Neural crest cell (in vitro differentiated cells): ENCODE measurements around the gene POPDC2. TPM values are rescaled to one million over a fixed set of nuclear protein-coding genes. Genes with fewer than 3 reads are reported as not detected.

Experiments
- DNase-seq: peaks from one replicate; pipeline ENCODE4 v3.0.0; 2021; ENCODE audit warnings: low read depth, mixed read lengths, low spot score
- H3K27ac Mint-ChIP-seq: one replicate; pipeline ENCODE4 v1.8.0; 2021; ENCODE audit warnings: mild to moderate bottlenecking, mixed read lengths; ENCODE audit not compliant: unreplicated experiment
- H3K27me3 Mint-ChIP-seq: 2 replicates; pipeline ENCODE4 v1.8.0; 2021; ENCODE audit warnings: low read depth, mild to moderate bottlenecking, mixed read lengths
- H3K36me3 Mint-ChIP-seq: 2 replicates; pipeline ENCODE4 v1.8.0; 2021; ENCODE audit warnings: low read depth, mild to moderate bottlenecking, mixed read lengths
- H3K4me1 Mint-ChIP-seq: 2 replicates; pipeline ENCODE4 v1.8.0; 2021; ENCODE audit warnings: mixed read lengths
- H3K4me3 Mint-ChIP-seq: one replicate; pipeline ENCODE4 v1.8.0; 2021; ENCODE audit warnings: mild to moderate bottlenecking, mixed read lengths
- H3K9me3 Mint-ChIP-seq: 2 replicates; pipeline ENCODE4 v1.8.0; 2021; ENCODE audit warnings: mixed read lengths
- CTCF ChIP-seq: fragments of 200-600 bp; sonication (generic); conservative IDR thresholded peaks from 2 replicates; pipeline ENCODE4 v1.5.0; 2021; ENCODE audit warnings: antibody characterized with exemption, mild to moderate bottlenecking
- total RNA-seq: library from RNA; stranded (reverse); gene quantifications from 2 replicates; pipeline ENCODE4 v1.2.1, GENCODE V29; 2021

POPDC2 gene
- total RNA-seq, 1 donor from 2014 or later = 2.8 TPM

- Mint-ChIP-seq H3K4me3 (no peak overlapping the region), H3K27ac (no peak overlapping the region), H3K9me3 (no peaks in the 10 kb centered on the region), H3K27me3 (no peaks in the 10 kb centered on the region), H3K36me3 (peaks cover 3% of the 10 kb centered on the region), H3K4me1 (no peaks in the 10 kb centered on the region)
- no peak for DNase-seq
- no peak for TF ChIP-seq CTCF
Measured at GRCh38 chr3:119594066-119594465, 66.3 kb downstream of the POPDC2 start.

GRCh38 chr3:119592861-119593260 lies 67.5 kb downstream of the POPDC2 start:
- Mint-ChIP-seq H3K27me3 (no peaks in the 10 kb centered on the region), H3K9me3 (peaks cover 3% of the 10 kb centered on the region), H3K27ac (no peak overlapping the region), H3K36me3 (peaks cover 7% of the 10 kb centered on the region), H3K4me1 (no peaks in the 10 kb centered on the region), H3K4me3 (no peak overlapping the region)
- TF ChIP-seq CTCF = no peak
- no peak for DNase-seq

Other genes with a start within 250 kb of the POPDC2 start
- gene TMEM39A, start 197.0 kb downstream of the POPDC2 start, total RNA-seq = 36.1 and 43.9 TPM in 2 replicates
- 29.0 and 31.1 TPM in 2 replicates for gene POGLUT1, start 191.6 kb downstream of the POPDC2 start, total RNA-seq
- gene TIMMDC1, start 162.0 kb downstream of the POPDC2 start, total RNA-seq = 94.2 and 98.2 TPM in 2 replicates
- gene CD80, start 101.0 kb downstream of the POPDC2 start, total RNA-seq = not detected in 2 replicates
- gene ADPRH, start 81.1 kb downstream of the POPDC2 start, total RNA-seq = 3.5 TPM in 2 replicates
- not detected in 2 replicates for gene PLA1A, start 62.7 kb downstream of the POPDC2 start, total RNA-seq
- 27.5 and 27.7 TPM in 2 replicates for gene COX17, start 16.8 kb upstream of the POPDC2 start, total RNA-seq
- 7.0 TPM in 2 replicates for gene CFAP91, start 42.4 kb upstream of the POPDC2 start, total RNA-seq
- 0.26 TPM in 1 of 2 replicates, not detected in the other for gene NR1I2, start 121.5 kb upstream of the POPDC2 start, total RNA-seq